NCI-H146 (cell line): ENCODE results near the gene RWDD4.
"Not testable (repeated sequence)": the region's sequence is repeated elsewhere in the genome, so short reads cannot be mapped to it uniquely, and the experiment has no call there.

Experiments
- DNase-seq: peaks from one replicate; lab custom pipeline; 2025; lab: John Stamatoyannopoulos, UW

RWDD4 gene

DNA sequence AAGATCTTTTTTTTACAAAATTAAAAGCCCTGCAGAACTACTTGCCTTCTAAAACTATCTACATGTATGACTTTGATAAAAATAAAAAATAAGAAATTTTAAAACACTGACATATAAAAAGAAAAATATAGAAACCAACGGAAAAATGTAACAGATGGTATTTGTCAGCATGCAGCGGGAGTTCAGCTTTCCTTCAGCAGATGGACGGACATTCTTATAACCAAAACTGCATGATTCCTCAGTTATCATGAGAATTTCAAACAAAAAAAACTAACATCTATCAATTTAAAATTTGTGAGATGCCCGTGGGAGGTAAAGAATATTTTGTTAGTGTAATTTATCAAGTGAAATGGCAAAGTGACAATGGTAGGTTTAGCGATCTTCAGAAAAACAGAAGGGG is 23.2 kb downstream of the RWDD4 start:
- DNase-seq, result no peak

DNA sequence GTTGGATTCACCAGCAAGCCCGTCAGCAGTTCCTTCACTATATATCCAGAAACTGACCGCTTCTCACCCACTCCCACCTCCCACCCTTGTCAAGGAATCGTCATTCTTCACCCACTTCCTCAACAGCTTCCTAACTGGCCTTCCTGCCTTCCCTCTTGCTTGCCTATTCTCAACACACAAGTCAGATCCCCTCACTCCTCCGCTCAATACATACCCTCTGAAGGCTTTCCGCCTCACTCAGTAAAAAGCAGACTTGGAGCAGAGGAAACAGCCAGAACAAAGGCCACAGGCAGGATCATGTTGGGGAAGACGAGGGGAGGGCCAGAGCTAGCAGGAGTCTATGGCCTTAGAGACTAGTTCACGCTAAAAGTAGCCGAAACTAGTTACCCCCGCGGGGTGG is 23.7 kb downstream of the RWDD4 start:
- no peak for DNase-seq

DNA sequence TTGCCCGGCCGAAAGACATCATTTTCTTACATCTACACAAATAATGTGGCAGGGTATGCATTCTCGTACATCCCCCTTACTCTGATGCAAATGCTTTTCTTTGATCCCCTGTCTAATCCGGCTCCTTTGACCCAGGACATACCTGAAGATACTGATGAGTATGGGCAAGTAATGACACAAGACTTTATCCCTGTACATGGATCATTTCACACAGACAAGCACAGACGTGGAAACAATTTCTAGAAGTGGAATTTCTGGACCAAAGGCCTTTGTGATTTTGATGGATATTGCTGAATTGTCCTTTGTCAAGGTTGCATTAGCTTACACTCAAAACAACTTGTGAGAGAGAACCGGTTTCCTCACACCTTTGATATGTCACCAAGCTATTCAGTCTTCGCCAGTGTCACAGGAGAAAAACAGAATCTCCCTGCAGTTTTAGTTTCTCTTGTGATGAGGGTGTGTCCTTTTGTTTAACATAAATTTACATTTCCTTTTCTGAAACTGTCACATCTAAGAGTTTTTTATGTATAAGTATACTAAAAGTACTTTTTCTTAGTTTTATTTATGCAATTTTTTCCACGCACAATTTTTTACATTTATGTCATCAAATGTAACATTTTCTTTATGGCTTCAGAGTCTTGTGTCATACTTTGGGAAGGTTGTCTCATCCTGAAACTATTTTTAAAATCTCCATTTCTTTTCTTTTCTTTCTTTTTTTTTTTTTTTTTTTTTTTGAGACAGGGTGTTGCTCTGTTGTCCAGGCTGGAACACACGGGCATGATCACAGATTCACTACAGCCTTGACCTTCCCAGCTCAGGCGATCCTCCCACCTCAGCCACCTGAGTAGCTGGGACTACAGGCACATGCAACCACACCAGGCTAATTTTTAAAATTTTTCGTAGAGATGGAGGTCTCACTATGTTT is 25.2 kb downstream of the RWDD4 start:
- no peak for DNase-seq

DNA sequence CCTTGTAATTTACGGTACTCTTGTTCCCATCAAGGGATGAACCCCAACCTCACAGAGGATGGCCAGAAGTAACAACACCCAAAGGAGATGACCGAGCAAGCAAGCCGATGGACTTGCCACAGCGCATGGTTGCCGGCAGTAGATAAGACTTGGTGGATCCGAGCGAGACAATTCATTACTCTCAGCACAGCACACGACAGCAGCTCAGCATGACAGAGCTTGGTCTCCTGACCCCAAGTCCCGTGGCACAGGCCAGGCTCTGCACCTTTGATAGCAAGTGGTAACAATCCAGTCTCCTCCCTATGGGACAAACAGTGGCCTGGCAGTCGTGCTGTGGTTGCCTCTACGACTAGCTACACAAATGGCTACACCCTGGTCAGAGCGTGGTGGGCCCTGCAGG is 26.3 kb downstream of the RWDD4 start:
- DNase-seq, result no peak

DNA sequence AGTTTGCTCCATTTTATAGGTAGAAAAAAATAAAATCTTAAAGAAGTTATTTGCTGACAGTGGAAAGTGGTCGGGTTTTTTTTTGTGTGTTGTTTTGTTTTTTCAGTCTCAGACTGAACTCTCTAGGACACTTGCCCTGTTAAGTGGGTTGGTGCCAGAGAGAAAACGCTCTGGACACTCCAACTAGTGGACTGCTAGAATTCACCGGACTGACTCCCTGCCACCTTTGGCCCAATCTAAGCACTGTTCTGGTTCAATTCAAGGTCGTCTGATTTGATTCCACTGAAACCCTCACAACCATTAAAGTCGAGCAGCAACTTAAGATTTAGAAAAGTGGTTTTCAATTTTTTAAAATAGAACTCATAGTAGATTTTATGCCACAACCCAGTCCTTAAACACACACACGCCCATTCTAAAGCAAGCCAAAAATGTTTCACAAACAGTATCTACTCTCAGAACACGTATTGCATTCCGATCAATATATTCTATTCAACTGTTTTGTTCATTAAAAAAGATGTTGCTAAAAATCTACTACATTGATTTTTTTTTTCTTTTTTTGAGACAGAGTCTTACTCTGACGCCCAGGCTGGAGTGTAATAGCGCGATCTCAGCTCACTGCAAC is 27.3 kb downstream of the RWDD4 start:
- DNase-seq, result no peak

GRCh38 chr4:183627979-183628588 is 30.9 kb downstream of the RWDD4 start:
- no peak for DNase-seq

DNA sequence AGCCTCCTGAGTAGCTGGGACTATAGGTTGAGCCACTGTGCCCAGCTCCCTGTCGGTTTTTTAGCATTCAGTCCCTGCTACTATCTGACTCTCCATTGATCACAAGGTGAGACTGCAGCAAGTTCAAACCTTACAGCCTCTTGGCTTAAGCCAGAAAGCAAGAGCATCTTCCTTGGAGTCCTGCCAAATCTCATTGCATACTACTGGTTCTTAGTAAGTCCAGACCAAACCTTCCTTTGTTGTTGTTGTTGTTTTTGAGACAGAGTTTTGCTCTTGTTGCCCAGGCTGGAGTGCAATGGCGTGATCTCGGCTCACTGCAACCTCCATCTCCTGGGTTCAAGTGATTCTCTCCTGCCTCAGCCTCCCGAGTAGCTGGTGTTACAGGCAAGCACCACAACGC is 31.7 kb downstream of the RWDD4 start:
- not testable (repeated sequence) for DNase-seq

DNA sequence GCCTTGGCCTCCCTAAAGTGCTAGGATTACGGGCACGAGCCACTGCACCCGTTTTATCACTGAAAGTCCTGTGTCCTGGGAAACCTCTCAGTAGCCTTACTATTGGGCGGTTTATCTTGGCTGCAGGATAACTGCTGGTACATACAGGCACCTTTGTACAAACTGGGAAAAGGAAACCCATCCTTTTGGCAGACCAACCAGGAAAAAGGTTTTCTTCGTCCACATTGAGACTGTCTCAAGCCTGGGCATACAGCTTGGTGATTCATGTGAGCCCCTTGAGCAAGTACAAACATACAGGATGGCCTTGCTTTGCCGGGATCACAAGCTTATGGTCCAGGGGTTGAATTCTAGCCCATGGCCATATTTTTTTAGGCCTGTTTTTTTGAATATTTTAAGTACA is 32.8 kb downstream of the RWDD4 start:
- DNase-seq, result no peak

DNA sequence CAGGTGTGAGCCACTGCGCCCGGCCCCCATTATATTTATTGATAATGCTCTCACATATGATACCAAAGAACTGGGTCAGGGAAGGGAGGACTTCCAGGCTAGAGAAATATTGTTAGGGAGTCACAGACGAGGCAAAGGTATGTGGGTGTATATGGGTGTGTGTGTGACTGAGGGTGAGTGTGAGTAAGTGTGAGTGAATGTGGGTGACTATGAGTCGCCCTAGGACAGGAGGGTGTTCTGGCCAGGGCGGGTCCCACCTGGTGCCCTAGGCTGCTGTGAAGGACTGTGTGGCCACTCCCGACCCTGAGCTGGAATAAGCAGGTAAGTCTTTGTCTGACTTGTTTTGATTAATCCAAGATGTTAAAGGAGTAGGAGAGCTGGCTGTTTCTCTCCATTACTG is 34.4 kb downstream of the RWDD4 start:
- no peak for DNase-seq

DNA sequence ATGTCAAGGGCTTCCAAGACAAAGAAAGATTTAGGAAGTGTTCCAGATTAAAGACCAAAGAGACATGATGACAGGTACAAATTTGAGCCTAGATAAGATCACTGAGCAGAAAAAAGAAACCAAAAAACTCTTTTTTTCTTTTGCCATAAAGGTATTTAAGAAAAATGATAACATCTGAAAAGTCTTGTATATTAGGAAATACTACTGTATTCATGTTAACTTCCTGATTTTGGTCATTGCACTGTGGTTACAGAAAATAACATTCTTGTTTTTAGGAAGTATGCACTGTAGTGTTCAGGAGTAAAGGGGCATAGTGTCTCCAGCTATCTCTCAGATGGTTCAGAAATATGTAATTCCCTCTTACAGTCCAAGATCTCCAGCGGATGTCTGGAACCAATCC is 37.1 kb downstream of the RWDD4 start:
- no peak for DNase-seq

- DNase-seq, result no peak
Measured at GRCh38 chr4:183620421-183620820, 38.6 kb downstream of the RWDD4 start.

DNA sequence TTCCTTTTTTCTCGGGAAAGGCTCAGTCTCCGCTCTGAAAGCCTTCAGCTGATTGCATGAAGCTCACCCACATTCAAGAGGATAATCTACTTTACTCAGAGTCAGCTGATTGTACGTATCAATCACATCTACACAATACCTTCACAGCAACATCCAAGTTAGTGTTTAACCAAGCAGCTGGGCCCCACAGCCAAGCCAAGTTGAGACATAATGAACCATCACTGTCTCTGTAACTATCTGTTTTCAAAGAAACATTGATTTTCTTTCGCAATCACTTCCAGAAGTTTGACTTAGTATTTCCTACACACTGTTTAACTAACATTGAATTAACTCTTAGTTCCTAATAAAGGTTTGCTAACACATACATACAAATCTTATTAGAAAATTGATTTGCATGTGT is 40.3 kb downstream of the RWDD4 start:
- DNase-seq, result peak; percentile 23

- no peak for DNase-seq
Measured at GRCh38 chr4:183617075-183617474, 41.9 kb downstream of the RWDD4 start.

- DNase-seq, result no peak
Measured at GRCh38 chr4:183612329-183613250, 46.4 kb downstream of the RWDD4 start.

DNA sequence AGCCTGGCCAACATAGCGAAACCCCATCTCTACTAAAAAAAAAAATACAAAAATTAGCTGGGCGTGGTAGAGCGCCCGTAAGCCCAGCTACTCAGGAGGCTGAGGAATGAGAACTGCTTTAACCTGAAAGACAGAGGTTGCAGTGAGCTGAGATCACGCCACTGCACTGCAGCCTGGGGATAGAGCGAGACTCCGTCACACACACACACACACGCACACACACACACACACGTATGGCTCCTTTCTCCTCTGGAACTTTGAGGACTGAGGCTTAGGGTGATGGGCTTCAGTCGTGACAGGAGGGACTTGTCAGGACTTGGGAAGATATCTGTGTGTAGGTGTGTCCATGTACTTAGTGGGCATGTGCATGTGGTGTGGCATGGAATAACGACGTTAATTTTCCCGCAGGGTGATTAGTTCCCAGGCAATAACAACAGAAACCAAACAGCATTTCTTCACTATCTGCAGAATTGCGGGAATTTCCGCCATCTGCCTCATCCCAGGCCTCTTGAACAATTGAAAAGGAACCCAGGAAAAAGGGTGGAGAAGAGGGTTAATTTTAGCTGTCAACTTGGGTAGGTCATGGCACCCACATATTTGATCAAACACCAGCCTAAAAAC is 47.7 kb downstream of the RWDD4 start:
- no peak for DNase-seq

GRCh38 chr4:183610613-183611012 is 48.4 kb downstream of the RWDD4 start:
- no peak for DNase-seq

GRCh38 chr4:183610033-183610432 is 49.0 kb downstream of the RWDD4 start:
- no peak for DNase-seq

DNA sequence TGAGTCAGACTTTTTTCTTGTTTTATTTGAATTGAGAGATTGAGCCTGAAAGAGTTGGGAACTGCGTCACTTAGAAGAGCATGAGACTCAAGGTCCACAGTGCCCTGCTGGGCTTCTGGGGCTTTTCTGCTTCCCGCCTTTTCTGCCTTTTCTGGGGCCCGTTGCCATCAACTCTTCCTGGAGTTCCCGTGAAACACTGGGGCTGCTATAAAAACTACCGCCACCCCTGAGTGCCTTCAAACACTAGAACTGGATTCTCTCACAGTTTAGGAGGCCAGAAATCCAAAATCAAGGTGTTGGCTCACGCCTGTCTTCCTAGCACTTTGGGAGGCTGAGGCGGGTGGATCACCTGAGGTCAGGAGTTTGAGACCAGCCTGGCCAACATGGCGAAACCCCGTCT is 49.8 kb downstream of the RWDD4 start:
- no peak for DNase-seq

DNA sequence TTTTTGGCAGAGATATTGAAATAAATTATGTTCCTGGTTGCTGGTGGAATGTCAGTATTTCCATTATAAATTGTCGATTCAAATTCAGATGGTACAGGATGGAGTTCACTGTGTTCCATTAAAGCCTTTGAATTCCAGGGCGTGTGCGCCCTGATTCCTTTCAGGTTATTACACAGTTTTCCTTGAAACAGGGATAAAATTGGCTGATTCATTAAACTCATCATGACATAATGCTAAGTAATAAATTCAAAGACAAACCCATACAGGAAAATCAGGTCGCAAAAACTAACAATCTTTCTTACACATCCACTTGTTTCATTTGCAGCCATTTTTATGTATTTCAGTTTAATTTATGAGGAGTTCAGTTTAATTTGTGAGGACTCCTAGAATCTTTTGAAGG is 51.1 kb downstream of the RWDD4 start:
- DNase-seq, result no peak

DNA sequence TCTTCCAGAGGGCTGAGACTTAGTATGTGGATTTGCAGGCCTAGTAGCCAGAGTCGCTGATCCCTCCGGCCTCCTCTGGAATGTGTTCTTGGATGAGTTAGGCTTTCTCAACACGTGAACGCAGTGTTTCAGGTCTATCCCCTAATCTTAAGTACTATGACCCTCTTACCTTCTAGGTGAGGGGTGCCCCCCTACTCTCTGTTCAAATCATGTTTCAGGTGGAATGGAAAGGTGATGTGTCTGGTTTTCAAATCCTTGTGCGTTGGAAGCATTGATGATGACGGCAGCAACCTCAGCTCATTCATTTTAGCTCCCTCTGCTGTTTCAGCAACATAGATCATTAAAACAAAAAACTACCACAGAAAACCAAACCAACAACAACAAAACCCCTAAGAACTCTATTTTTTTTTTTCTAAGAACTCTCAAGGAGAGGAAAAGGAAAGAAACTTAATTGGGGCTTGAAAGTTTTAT is 56.4 kb downstream of the RWDD4 start:
- no peak for DNase-seq

DNA sequence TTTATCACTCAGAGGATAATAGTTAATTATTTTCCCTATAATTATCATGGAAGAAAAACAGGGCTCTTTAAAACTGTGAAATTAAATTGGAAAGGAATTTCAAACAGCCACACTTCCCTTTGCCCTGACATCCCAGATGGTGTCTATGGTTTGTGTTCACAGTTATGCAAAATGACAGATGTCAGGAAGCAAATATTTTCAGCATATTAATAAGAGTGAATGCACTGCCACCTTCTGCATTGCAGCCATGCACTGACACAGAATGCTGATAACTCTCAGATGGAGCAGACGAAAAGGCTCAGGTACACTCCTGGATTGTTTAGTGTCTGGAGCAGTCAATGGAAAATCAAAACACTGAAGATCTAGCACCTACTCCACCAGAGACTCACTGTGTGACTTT is 57.6 kb downstream of the RWDD4 start:
- DNase-seq, result no peak
